IMR-90 (cell line): Measurements from ENCODE around the gene BCAS1. TPM values are rescaled to one million over a fixed set of nuclear protein-coding genes. Genes with fewer than 3 reads are reported as not detected.

ENCODE experiments used
- ATAC-seq: fragments of 200-7000 bp; cut with Tn5 transposase; 2 replicates; pipeline ENCODE4 v1.9.1; 2020; ENCODE audit warnings: low read depth, mild to moderate bottlenecking, moderate library complexity
- BruUV-seq: library from RNA; stranded (reverse); fragments of 400-500 nt; replicated peaks from 2 replicates; lab custom pipeline; 2021; lab: Mats Ljungman, UMichigan
- CTCF ChIA-PET: fragments of 300-600 bp; formaldehyde crosslinking; extraction: SDS; loops from one replicate; lab custom pipeline; 2021; ENCODE audit warnings: antibody characterized with exemption; lab: Yijun Ruan, JAX
- POLR2A ChIA-PET: fragments of 300-600 bp; sonication (Branson Sonifier 250); formaldehyde crosslinking; loops from one replicate; lab custom pipeline; 2022; ENCODE audit warnings: antibody characterized with exemption; ENCODE audit not compliant: unreplicated experiment; lab: Charles Lee
- DNase-seq: peaks from one replicate; pipeline ENCODE4 v3.0.0; 2013
- H2AFZ ChIP-seq: replicated peaks from 2 replicates; pipeline ENCODE3; 2013; ENCODE audit warnings: low read length, mild to moderate bottlenecking; ENCODE audit not compliant: poor library complexity
- H2AK5ac ChIP-seq: 2 replicates; pipeline ENCODE4 v1.6.1; 2013; ENCODE audit warnings: low read depth, low read length, inconsistent platforms
- H2AK9ac ChIP-seq: replicated peaks from 2 replicates; pipeline ENCODE3; 2013; ENCODE audit warnings: mild to moderate bottlenecking, low read depth, low read length, moderate library complexity; ENCODE audit not compliant: poor library complexity
- H2BK120ac ChIP-seq: 2 replicates; pipeline ENCODE4 v1.6.1; 2013; ENCODE audit warnings: low read depth, low read length, inconsistent platforms
- H2BK15ac ChIP-seq: 3 replicates; pipeline ENCODE4 v1.6.1; 2013; ENCODE audit warnings: low read depth, low read length, inconsistent platforms
- H2BK20ac ChIP-seq: 2 replicates; pipeline ENCODE4 v1.6.1; 2013; ENCODE audit warnings: low read depth, mild to moderate bottlenecking, inconsistent platforms, low read length, moderate library complexity
- H2BK5ac ChIP-seq: 2 replicates; pipeline ENCODE4 v1.6.1; 2013; ENCODE audit warnings: mild to moderate bottlenecking, low read depth, low read length, inconsistent platforms; ENCODE audit not compliant: poor library complexity, severe bottlenecking
- H3K14ac ChIP-seq: replicated peaks from 2 replicates; pipeline ENCODE4 v1.6.1; 2013; ENCODE audit warnings: low read depth, low read length, inconsistent platforms
- H3K18ac ChIP-seq: 2 replicates; pipeline ENCODE4 v1.6.1; 2013; ENCODE audit warnings: low read depth, low read length, control low read depth
- H3K23ac ChIP-seq: 2 replicates; pipeline ENCODE4 v1.6.1; 2013; ENCODE audit warnings: low read depth, low read length, inconsistent platforms
- H3K27ac ChIP-seq: 2 replicates; pipeline ENCODE4 v1.5.1; 2013; ENCODE audit warnings: mild to moderate bottlenecking, control low read depth, low read length; ENCODE audit not compliant: insufficient read depth
- H3K27me3 ChIP-seq: 2 replicates; pipeline ENCODE4 v1.6.1; 2013; ENCODE audit warnings: low read length; ENCODE audit not compliant: control insufficient read depth, insufficient read depth
- H3K36me3 ChIP-seq: 2 replicates; pipeline ENCODE4 v1.6.1; 2013; ENCODE audit warnings: low read length, mixed read lengths; ENCODE audit not compliant: control insufficient read depth, insufficient read depth
- H3K4ac ChIP-seq: 2 replicates; pipeline ENCODE4 v1.6.1; 2013; ENCODE audit warnings: low read depth, low read length, inconsistent platforms
- H3K4me1 ChIP-seq: 2 replicates; pipeline ENCODE4 v1.6.1; 2013; ENCODE audit warnings: low read length, mixed read lengths; ENCODE audit not compliant: control insufficient read depth, insufficient read depth
- H3K4me2 ChIP-seq: 2 replicates; pipeline ENCODE4 v1.6.1; 2013; ENCODE audit warnings: low read depth, mild to moderate bottlenecking, control low read depth, low read length, moderate library complexity
- H3K4me3 ChIP-seq: 2 replicates; pipeline ENCODE4 v1.5.1; 2013; ENCODE audit warnings: low read depth, mild to moderate bottlenecking, control low read depth, low read length, moderate library complexity; ENCODE audit not compliant: insufficient read depth
- H3K56ac ChIP-seq: 2 replicates; pipeline ENCODE4 v1.6.1; 2013; ENCODE audit warnings: low read length, inconsistent platforms; ENCODE audit not compliant: insufficient read depth; ENCODE audit errors: extremely low read depth
- H3K79me1 ChIP-seq, 2 experiments: 2 replicates each; pipeline ENCODE4 v1.6.1; 2013; ENCODE audit warnings: low read length in 2 of 2, inconsistent platforms in 1 of 2, low read depth in 1 of 2
- H3K9ac ChIP-seq: 2 replicates; pipeline ENCODE4 v1.6.1; 2013; ENCODE audit warnings: low read depth, low read length, control low read depth
- H3K9me1 ChIP-seq: 2 replicates; pipeline ENCODE4 v1.6.1; 2013; ENCODE audit warnings: low read length, inconsistent platforms; ENCODE audit not compliant: insufficient read depth
- H3K9me3 ChIP-seq: 2 replicates; pipeline ENCODE4 v1.6.1; 2013; ENCODE audit warnings: low read length; ENCODE audit not compliant: control insufficient read depth, insufficient read depth
- H4K20me1 ChIP-seq: 2 replicates; pipeline ENCODE4 v1.6.1; 2013; ENCODE audit warnings: low read length, inconsistent platforms; ENCODE audit not compliant: insufficient read depth
- H4K5ac ChIP-seq: 2 replicates; pipeline ENCODE4 v1.6.1; 2013; ENCODE audit warnings: mild to moderate bottlenecking, low read depth, low read length, control low read depth
- H4K8ac ChIP-seq, 2 experiments: 2 replicates each; pipeline ENCODE4 v1.6.1; 2013; ENCODE audit warnings: low read depth in 2 of 2, low read length in 2 of 2, control low read depth in 1 of 2, inconsistent platforms in 1 of 2
- H4K91ac ChIP-seq: 2 replicates; pipeline ENCODE4 v1.6.1; 2013; ENCODE audit warnings: low read depth, low read length, inconsistent platforms; ENCODE audit not compliant: insufficient read depth
- CEBPB ChIP-seq: IDR thresholded peaks from 2 replicates; pipeline ENCODE4 v1.6.1; 2012; ENCODE audit warnings: low read depth, low read length, improper control_type of control experiment
- CHD1 ChIP-seq: IDR thresholded peaks from 2 replicates; pipeline ENCODE4 v1.6.1; 2012; ENCODE audit warnings: low read depth, low read length, improper control_type of control experiment
- CTCF ChIP-seq: conservative IDR thresholded peaks from 2 replicates; pipeline ENCODE4 v1.5.1; 2012; ENCODE audit warnings: mild to moderate bottlenecking, low read depth, low read length, improper control_type of control experiment
- ELK1 ChIP-seq: fragments of 150-350 bp; IDR thresholded peaks from 2 replicates; pipeline ENCODE4 v1.6.1; 2016; ENCODE audit warnings: low read depth, mild to moderate bottlenecking, low read length, moderate library complexity, borderline replicate concordance
- FOS ChIP-seq: fragments of 150-350 bp; IDR thresholded peaks from 2 replicates; pipeline ENCODE4 v1.6.1; 2016; ENCODE audit warnings: low read depth, low read length
- MAFK ChIP-seq: IDR thresholded peaks from 2 replicates; pipeline ENCODE4 v1.6.1; 2012; ENCODE audit warnings: low read depth, low read length, improper control_type of control experiment
- MAZ ChIP-seq: IDR thresholded peaks from 2 replicates; pipeline ENCODE4 v1.6.1; 2012; ENCODE audit warnings: low read depth, mild to moderate bottlenecking, low read length, improper control_type of control experiment, moderate library complexity, borderline replicate concordance
- MXI1 ChIP-seq: IDR thresholded peaks from 2 replicates; pipeline ENCODE4 v1.6.1; 2012; ENCODE audit warnings: low read depth, mild to moderate bottlenecking, low read length, moderate library complexity, borderline replicate concordance
- NFE2L2 ChIP-seq: fragments of 150-350 bp; IDR thresholded peaks from 2 replicates; pipeline ENCODE4 v1.6.1; 2016; ENCODE audit warnings: low read depth, mild to moderate bottlenecking, low read length
- POLR2A ChIP-seq: IDR thresholded peaks from 2 replicates; pipeline ENCODE4 v1.6.1; 2012; ENCODE audit warnings: mild to moderate bottlenecking, low read depth, low read length
- RAD21 ChIP-seq: IDR thresholded peaks from 2 replicates; pipeline ENCODE4 v1.6.1; 2012; ENCODE audit warnings: low read length, improper control_type of control experiment
- RFX5 ChIP-seq: IDR thresholded peaks from 2 replicates; pipeline ENCODE4 v1.8.0; 2012; ENCODE audit warnings: low read depth, mild to moderate bottlenecking, low read length, moderate library complexity
- SMC3 ChIP-seq: fragments of 150-350 bp; IDR thresholded peaks from 2 replicates; pipeline ENCODE4 v1.6.1; 2016; ENCODE audit warnings: low read depth, mild to moderate bottlenecking, antibody characterized with exemption, low read length, moderate library complexity
- WGBS, 2 experiments: methylation state at CpG; one replicate each; pipeline versions ENCODE4 v1.1.5 to v1.1.7; 2013; ENCODE audit warnings: missing lambda C conversion rate in 2 of 2; ENCODE audit not compliant: insufficient read length in 1 of 2; ENCODE audit errors: extremely low coverage in 2 of 2; 5-methylcytosine and 5-hydroxymethylcytosine counted together
- dilution Hi-C: fragments of 300-500 bp; cut with HindIII; formaldehyde crosslinking; loops from one replicate; pipeline ENCODE4 v1.14.3; 2018; ENCODE audit warnings: low sequenced_read_pairs; ENCODE audit not compliant: unreplicated experiment
- in situ Hi-C: fragments of 300-500 bp; cut with MboI; formaldehyde crosslinking; loops from 3 replicates; pipeline ENCODE4 v1.14.3; 2019; ENCODE audit warnings: low sequenced_read_pairs, inconsistent platforms, mixed read lengths
- intact Hi-C: fragments of 100-400 bp; cut with micrococcal nuclease; formaldehyde crosslinking; loops from 2 replicates; pipeline ENCODE4 v1.10.0; 2022
- polyA plus RNA-seq, 3 experiments: library from polyadenylated mRNA; depleted of rRNA; stranded (reverse); fragments of >200 nt; gene quantifications; 2 replicates each; pipeline ENCODE4 v1.2.3, GENCODE V29; 2012; ENCODE audit warnings: low replicate concordance in 1 of 3
- total RNA-seq: library from RNA; depleted of rRNA; stranded (reverse); fragments of >200 nt; gene quantifications from 2 replicates; pipeline ENCODE4 v1.2.3, GENCODE V29; 2012

BCAS1 gene
- total and polyA plus RNA-seq, 2 of the 4 experiments (the other 2 are of a cell fraction) = under 0.01 TPM; not detected in 1

- TF ChIP-seq ELK1 (no peak), NFE2L2 (no peak), FOS (no peak), MXI1 (no peak)
Measured at GRCh38 chr20:53897884-53898555, 172.4 kb downstream of the BCAS1 start (continued).

GRCh38 chr20:53896647-53897046 lies 173.7 kb downstream of the BCAS1 start:
- CTCF ChIA-PET = no interaction called here
- no peak for ATAC-seq

More at GRCh38 chr20:53896647-53897046, 173.7 kb downstream of the BCAS1 start:
- H4K8ac ChIP-seq = no peak overlapping the region
- no peak for TF ChIP-seq SMC3
- TF ChIP-seq ELK1 = no peak
- TF ChIP-seq RAD21 = no peak
- TF ChIP-seq POLR2A = no peak
- TF ChIP-seq CEBPB = no peak
- no peak for TF ChIP-seq CTCF
- TF ChIP-seq NFE2L2 = no peak
- TF ChIP-seq RFX5 = no peak
- no peak for TF ChIP-seq MXI1
- no peak for TF ChIP-seq MAFK
- no peak for TF ChIP-seq CHD1
- no peak for TF ChIP-seq MAZ
- H3K14ac ChIP-seq = no peak overlapping the region
- no peak for DNase-seq
- no peak overlapping the region for H4K5ac ChIP-seq
- dilution Hi-C loops = no loop called here
- no peak overlapping the region for H3K27ac ChIP-seq
- H2AK9ac ChIP-seq = no peak overlapping the region
- H3K4me2 ChIP-seq = no peak overlapping the region
- H4K20me1 ChIP-seq = no peaks in the 10 kb centered on the region
- no peak overlapping the region for H3K56ac ChIP-seq
- no peak overlapping the region for H3K4me3 ChIP-seq
- in situ Hi-C loops = no loop called here
- H2AFZ ChIP-seq = no peak overlapping the region
- H2BK120ac ChIP-seq = no peak overlapping the region
- H2BK20ac ChIP-seq = no peak overlapping the region
- no peaks in the 10 kb centered on the region for H3K9me3 ChIP-seq
- no TSS peak for BruUV-seq
- H3K36me3 ChIP-seq = no peaks in the 10 kb centered on the region
- no peak overlapping the region for H2BK5ac ChIP-seq
- no peak overlapping the region for H3K9ac ChIP-seq
- no CpG with 5 or more reads among the region's 4 CpGs for WGBS, 2 experiments
- no peak overlapping the region for H3K18ac ChIP-seq
- no peaks in the 10 kb centered on the region; a peak in 1 of 4 replicates for H3K79me1 ChIP-seq
- intact Hi-C loops = no loop called here
- peaks cover 19% of the 10 kb centered on the region for H3K4me1 ChIP-seq
- H2AK5ac ChIP-seq = no peak overlapping the region
- H3K4ac ChIP-seq = no peak overlapping the region
- POLR2A ChIA-PET = no interaction called here
- no peaks in the 10 kb centered on the region for H3K27me3 ChIP-seq
- H4K91ac ChIP-seq = no peak overlapping the region
- H2BK15ac ChIP-seq = no peak overlapping the region
- H3K9me1 ChIP-seq = peaks cover 13% of the 10 kb centered on the region
- no peak overlapping the region for H3K23ac ChIP-seq
